WTC11 (cell line): ENCODE data around the gene BCAM. TPM values are rescaled to one million over a fixed set of nuclear protein-coding genes. Genes with fewer than 3 reads are reported as not detected.
A peak's percentile ranks its signal among the peaks of the same experiment; 100 is the strongest.

Experiments used
- ATAC-seq: fragments of 200-7000 bp; cut with Tn5 transposase; 2 replicates; pipeline ENCODE4 v1.10.0; 2021; ENCODE audit warnings: mild to moderate bottlenecking, moderate library complexity
- CTCF ChIA-PET: fragments of 300-600 bp; sonication (Branson Sonifier 250); formaldehyde crosslinking; loops from one replicate; lab custom pipeline; 2021; ENCODE audit warnings: antibody characterized with exemption; lab: Charles Lee
- POLR2A ChIA-PET: fragments of 350-600 bp; sonication (Branson Sonifier 250); formaldehyde crosslinking; loops from one replicate; lab custom pipeline; 2021; ENCODE audit warnings: antibody characterized with exemption; lab: Charles Lee
- DNase-seq: peaks from one replicate; pipeline ENCODE4 v3.0.0; 2021; ENCODE audit warnings: low spot score
- H3K27ac Mint-ChIP-seq: 2 replicates; pipeline ENCODE4 v1.8.0; 2021; ENCODE audit warnings: mixed read lengths
- H3K27me3 Mint-ChIP-seq: 2 replicates; pipeline ENCODE4 v1.8.0; 2021; ENCODE audit warnings: low read depth, mild to moderate bottlenecking, moderate library complexity, mixed read lengths
- H3K36me3 Mint-ChIP-seq: 2 replicates; pipeline ENCODE4 v1.8.0; 2021; ENCODE audit warnings: mixed read lengths
- H3K4me1 Mint-ChIP-seq: 2 replicates; pipeline ENCODE4 v1.8.0; 2022; ENCODE audit warnings: mixed read lengths
- H3K4me3 Mint-ChIP-seq: 2 replicates; pipeline ENCODE4 v1.8.0; 2021; ENCODE audit warnings: mild to moderate bottlenecking, moderate library complexity, mixed read lengths
- H3K9me3 Mint-ChIP-seq: 2 replicates; pipeline ENCODE4 v1.8.0; 2021; ENCODE audit warnings: mixed read lengths
- CTCF ChIP-seq: fragments of 200-600 bp; IDR thresholded peaks from 2 replicates; pipeline ENCODE4 v1.8.0; 2022; ENCODE audit warnings: antibody characterized with exemption
- GRHL2 ChIP-seq: fragments of 250-450 bp; sonication (Bioruptor Pico); IDR thresholded peaks from 2 replicates; pipeline ENCODE4 v1.8.0; 2022; ENCODE audit warnings: mild to moderate bottlenecking, moderate library complexity; ENCODE audit not compliant: insufficient replicate concordance, severe bottlenecking
- KAT7 ChIP-seq: sonication (generic); formaldehyde crosslinking; IDR thresholded peaks from 2 replicates; pipeline ENCODE4 v1.8.1; 2023; ENCODE audit warnings: missing genetic modification reagents, mild to moderate bottlenecking, borderline replicate concordance
- PREB ChIP-seq: sonication (generic); formaldehyde crosslinking; IDR thresholded peaks from 2 replicates; pipeline ENCODE4 v1.8.1; 2022; ENCODE audit warnings: mild to moderate bottlenecking, missing genetic modification reagents, moderate library complexity, borderline replicate concordance
- SP1 ChIP-seq: sonication (generic); formaldehyde crosslinking; conservative IDR thresholded peaks from 2 replicates; pipeline ENCODE4 v1.8.1; 2022; ENCODE audit warnings: missing genetic modification reagents
- ZNF121 ChIP-seq: sonication (generic); formaldehyde crosslinking; IDR thresholded peaks from 2 replicates; pipeline ENCODE4 v1.8.0; 2023; ENCODE audit warnings: missing genetic modification reagents
- ZNF138 ChIP-seq: sonication (generic); formaldehyde crosslinking; conservative IDR thresholded peaks from 2 replicates; pipeline ENCODE4 v1.8.1; 2022; ENCODE audit warnings: mild to moderate bottlenecking, moderate library complexity, missing genetic modification reagents
- ZNF263 ChIP-seq: sonication (generic); formaldehyde crosslinking; IDR thresholded peaks from 2 replicates; pipeline ENCODE4 v1.8.1; 2022; ENCODE audit warnings: low read depth, mild to moderate bottlenecking, moderate library complexity, missing genetic modification reagents
- ZNF317 ChIP-seq: sonication (generic); formaldehyde crosslinking; IDR thresholded peaks from 2 replicates; pipeline ENCODE4 v1.8.1; 2023; ENCODE audit warnings: low read depth, mild to moderate bottlenecking, moderate library complexity, missing genetic modification reagents, borderline replicate concordance
- ZNF416 ChIP-seq: fragments of 250-450 bp; sonication (Bioruptor Pico); IDR thresholded peaks from 2 replicates; pipeline ENCODE4 v1.9.0; 2021; ENCODE audit warnings: mild to moderate bottlenecking, inconsistent platforms
- ZNF423 ChIP-seq: fragments of 250-450 bp; sonication (Bioruptor Pico); IDR thresholded peaks from 2 replicates; pipeline ENCODE4 v2.1.2; 2022; ENCODE audit warnings: mild to moderate bottlenecking, moderate library complexity
- total RNA-seq: library from RNA; stranded (reverse); gene quantifications from 3 replicates; pipeline ENCODE4 v1.2.3, GENCODE V29; 2021
- TF ChIP-seq, protein P1 (sequence below): sonication (generic); formaldehyde crosslinking; IDR thresholded peaks from 2 replicates; pipeline ENCODE4 v1.8.1; 2022; ENCODE audit warnings: missing genetic modification reagents, borderline replicate concordance
- TF ChIP-seq, protein P2 (sequence below): sonication (generic); formaldehyde crosslinking; IDR thresholded peaks from 2 replicates; pipeline ENCODE4 v1.8.0; 2022; ENCODE audit warnings: missing genetic modification reagents

Gene BCAM
- total RNA-seq, 1 experiment from 2014 or later: 73.1 TPM

- no peaks in the 10 kb centered on the region for H3K9me3 Mint-ChIP-seq
- H3K36me3 Mint-ChIP-seq: peaks cover 29% of the 10 kb centered on the region
- ATAC-seq (no peak), DNase-seq (no peak)
- peaks cover 42% of the 10 kb centered on the region for H3K27me3 Mint-ChIP-seq
- no peak overlapping the region for H3K4me3 Mint-ChIP-seq
- peaks cover 31% of the 10 kb centered on the region for H3K4me1 Mint-ChIP-seq
- ChIA-PET CTCF (interaction anchor here (0.6 to 2.2 kb wide), 9 partner anchors 8 to 76 kb away, joined by 3 to 13 read pairs (median 4); partner anchors contain the start of genes BCAM and NECTIN2), POLR2A (no interaction called here)
- TF ChIP-seq, protein P1, sequence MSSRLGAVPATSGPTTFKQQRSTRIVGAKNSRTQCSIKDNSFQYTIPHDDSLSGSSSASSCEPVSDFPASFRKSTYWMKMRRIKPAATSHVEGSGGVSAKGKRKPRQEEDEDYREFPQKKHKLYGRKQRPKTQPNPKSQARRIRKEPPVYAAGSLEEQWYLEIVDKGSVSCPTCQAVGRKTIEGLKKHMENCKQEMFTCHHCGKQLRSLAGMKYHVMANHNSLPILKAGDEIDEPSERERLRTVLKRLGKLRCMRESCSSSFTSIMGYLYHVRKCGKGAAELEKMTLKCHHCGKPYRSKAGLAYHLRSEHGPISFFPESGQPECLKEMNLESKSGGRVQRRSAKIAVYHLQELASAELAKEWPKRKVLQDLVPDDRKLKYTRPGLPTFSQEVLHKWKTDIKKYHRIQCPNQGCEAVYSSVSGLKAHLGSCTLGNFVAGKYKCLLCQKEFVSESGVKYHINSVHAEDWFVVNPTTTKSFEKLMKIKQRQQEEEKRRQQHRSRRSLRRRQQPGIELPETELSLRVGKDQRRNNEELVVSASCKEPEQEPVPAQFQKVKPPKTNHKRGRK (CRISPR knock-in tag): 0 out of 2 replicates have a peak, but pooled peaks have one; percentile 51
- no peak for TF ChIP-seq ZNF138
- peak overlapping the region; percentile 41; the same call in 1 of the 2 replicates for H3K27ac Mint-ChIP-seq
These were observed 9.1 kb upstream of the BCAM start for GRCh38 chr19:44799627-44800346.

- CTCF ChIA-PET: interaction anchor here (0.6 to 1.5 kb wide), 4 partner anchors 13 to 77 kb away, joined by 3 to 4 read pairs (median 4); no protein-coding TSS in a partner anchor
These were observed 8.4 kb upstream of the BCAM start for GRCh38 chr19:44800461-44800860.

More at GRCh38 chr19:44800461-44800860, 8.4 kb upstream of the BCAM start:
- H3K9me3 Mint-ChIP-seq: no peaks in the 10 kb centered on the region
- H3K27ac Mint-ChIP-seq: no peak overlapping the region
- H3K4me3 Mint-ChIP-seq: no peak overlapping the region
- H3K36me3 Mint-ChIP-seq: peaks cover 25% of the 10 kb centered on the region
- peak; percentile 93 for ATAC-seq
- TF ChIP-seq PREB (CRISPR knock-in tag) (no peak), ZNF416 (no peak), ZNF121 (CRISPR knock-in tag) (no peak), SP1 (CRISPR knock-in tag) (0 out of 2 replicates have a peak, but pooled peaks have one; percentile 24), ZNF317 (CRISPR knock-in tag) (no peak), CTCF (peak; percentile 94), ZNF423 (CRISPR knock-in tag) (peak; percentile 19; the same call in 1 of the 2 replicates), GRHL2 (CRISPR knock-in tag) (no peak), ZNF263 (CRISPR knock-in tag) (peak; percentile 44; the same call in 1 of the 2 replicates), KAT7 (CRISPR knock-in tag) (no peak)
- TF ChIP-seq, protein P2, sequence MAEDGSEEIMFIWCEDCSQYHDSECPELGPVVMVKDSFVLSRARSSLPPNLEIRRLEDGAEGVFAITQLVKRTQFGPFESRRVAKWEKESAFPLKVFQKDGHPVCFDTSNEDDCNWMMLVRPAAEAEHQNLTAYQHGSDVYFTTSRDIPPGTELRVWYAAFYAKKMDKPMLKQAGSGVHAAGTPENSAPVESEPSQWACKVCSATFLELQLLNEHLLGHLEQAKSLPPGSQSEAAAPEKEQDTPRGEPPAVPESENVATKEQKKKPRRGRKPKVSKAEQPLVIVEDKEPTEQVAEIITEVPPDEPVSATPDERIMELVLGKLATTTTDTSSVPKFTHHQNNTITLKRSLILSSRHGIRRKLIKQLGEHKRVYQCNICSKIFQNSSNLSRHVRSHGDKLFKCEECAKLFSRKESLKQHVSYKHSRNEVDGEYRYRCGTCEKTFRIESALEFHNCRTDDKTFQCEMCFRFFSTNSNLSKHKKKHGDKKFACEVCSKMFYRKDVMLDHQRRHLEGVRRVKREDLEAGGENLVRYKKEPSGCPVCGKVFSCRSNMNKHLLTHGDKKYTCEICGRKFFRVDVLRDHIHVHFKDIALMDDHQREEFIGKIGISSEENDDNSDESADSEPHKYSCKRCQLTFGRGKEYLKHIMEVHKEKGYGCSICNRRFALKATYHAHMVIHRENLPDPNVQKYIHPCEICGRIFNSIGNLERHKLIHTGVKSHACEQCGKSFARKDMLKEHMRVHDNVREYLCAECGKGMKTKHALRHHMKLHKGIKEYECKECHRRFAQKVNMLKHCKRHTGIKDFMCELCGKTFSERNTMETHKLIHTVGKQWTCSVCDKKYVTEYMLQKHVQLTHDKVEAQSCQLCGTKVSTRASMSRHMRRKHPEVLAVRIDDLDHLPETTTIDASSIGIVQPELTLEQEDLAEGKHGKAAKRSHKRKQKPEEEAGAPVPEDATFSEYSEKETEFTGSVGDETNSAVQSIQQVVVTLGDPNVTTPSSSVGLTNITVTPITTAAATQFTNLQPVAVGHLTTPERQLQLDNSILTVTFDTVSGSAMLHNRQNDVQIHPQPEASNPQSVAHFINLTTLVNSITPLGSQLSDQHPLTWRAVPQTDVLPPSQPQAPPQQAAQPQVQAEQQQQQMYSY (CRISPR knock-in tag): no peak
- TF ChIP-seq, all 79 proteins: peak for 4
- peak; percentile 97 for DNase-seq
- POLR2A ChIA-PET: no interaction called here
- peaks cover 49% of the 10 kb centered on the region for H3K27me3 Mint-ChIP-seq
- H3K4me1 Mint-ChIP-seq: peaks cover 31% of the 10 kb centered on the region
